ENCODE data around the gene DBNDD1.
"Not testable (repeated sequence)": the region's sequence is repeated elsewhere in the genome, so short reads cannot be mapped to it uniquely, and the experiment has no call there.

Gene DBNDD1, protein sequence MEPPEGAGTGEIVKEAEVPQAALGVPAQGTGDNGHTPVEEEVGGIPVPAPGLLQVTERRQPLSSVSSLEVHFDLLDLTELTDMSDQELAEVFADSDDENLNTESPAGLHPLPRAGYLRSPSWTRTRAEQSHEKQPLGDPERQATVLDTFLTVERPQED

GRCh38 chr16:90018652-90019542 lies at the start of gene DBNDD1:
DBNDD1 (minus strand) TSS chr16:90019456; CDS start chr16:90019341, 115 bp downstream.
- no peak for DNase-seq (ENCODE audit: low spot score)
- FAIRE-seq: no peak

- no peak for DNase-seq (ENCODE audit: low spot score)
- no peak for FAIRE-seq
These were observed 42.2 kb upstream of the DBNDD1 start for GRCh38 chr16:90061437-90061836.

- peak; percentile 40 for DNase-seq (ENCODE audit: low spot score)
- no peak for FAIRE-seq
These were observed 38.5 kb upstream of the DBNDD1 start for GRCh38 chr16:90057738-90058173.

- FAIRE-seq; DNase-seq (ENCODE audit: low spot score): not testable (repeated sequence)
These were observed 37.3 kb upstream of the DBNDD1 start for GRCh38 chr16:90056521-90056920.

- FAIRE-seq (no peak), DNase-seq (ENCODE audit: low spot score) (no peak)
These were observed 36.1 kb upstream of the DBNDD1 start for GRCh38 chr16:90055371-90055770.

- no peak for DNase-seq (ENCODE audit: low spot score)
- no peak for FAIRE-seq
These were observed 35.3 kb upstream of the DBNDD1 start for GRCh38 chr16:90054554-90054953.

GRCh38 chr16:90053902-90054500 lies 34.7 kb upstream of the DBNDD1 start:
- no peak for DNase-seq (ENCODE audit: low spot score)
- no peak for FAIRE-seq

DNA sequence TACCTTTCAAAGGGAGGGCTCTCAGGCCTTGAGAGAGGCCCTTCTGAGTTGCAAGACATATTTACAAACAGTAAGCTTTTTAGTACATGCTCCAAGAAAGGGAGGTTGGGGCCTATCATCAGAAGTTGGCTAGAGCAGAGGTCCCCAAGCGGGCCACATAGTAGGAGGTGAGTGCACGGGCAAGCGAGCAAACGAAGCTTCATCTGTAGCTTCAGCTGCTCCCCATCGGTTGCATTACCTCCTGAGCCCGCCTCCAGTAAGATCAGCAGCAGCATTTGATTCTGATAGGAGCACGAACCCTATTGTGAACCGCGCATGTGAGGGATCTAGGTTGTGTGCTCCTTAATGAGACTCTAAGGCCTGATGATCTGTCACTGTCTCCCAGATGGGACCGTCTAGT lies 31.7 kb upstream of the DBNDD1 start:
- DNase-seq (ENCODE audit: low spot score): no peak
- FAIRE-seq: peak; percentile 35

DNA sequence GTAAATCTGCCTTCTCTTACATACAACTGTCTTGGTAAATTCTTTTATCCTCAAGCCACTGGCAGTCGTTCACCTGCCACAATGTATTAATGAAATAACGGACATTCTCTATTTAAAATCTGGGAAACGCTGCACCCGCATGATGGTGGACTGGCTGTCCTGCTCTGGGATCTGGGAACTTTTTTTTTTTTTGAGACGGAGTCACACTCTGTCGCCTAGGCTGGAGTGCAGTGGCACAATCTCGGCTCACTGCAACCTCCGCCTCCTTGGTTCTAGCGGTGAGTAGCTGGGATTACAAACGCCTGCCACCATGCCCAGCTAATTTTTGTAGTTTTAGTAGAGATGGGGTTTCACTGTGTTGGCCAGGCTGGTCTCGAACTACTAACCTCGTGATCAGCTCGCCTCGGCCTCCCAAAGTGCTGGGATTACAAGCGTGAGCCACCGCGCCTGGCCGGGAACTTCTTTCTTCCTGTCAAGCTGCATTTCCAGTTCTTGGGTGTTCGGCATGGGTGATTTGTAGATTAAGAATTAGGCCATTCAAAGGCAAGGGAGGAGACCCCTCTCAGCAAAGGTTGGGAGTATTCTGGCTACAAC lies 29.6 kb upstream of the DBNDD1 start:
- FAIRE-seq (no peak), DNase-seq (ENCODE audit: low spot score) (no peak)

DNA sequence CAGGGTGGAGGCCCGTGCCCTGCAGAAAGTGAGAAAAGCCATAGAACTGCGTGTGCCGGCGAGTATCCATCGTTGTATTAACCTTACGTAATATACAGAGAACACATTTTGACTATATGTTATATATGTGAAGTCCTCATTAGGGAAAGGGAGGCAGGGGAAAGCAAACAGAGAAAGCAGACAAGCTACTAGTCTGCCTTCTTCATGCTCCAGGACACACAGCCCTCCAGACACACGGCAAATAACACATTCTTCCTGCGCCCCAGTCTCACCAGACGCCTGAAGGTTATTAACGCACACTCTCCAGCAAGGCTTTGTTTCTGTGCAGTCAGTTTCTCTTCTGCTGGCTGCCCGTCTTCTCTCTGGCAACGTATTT lies 29.1 kb upstream of the DBNDD1 start:
- DNase-seq (ENCODE audit: low spot score): no peak
- FAIRE-seq: no peak

DNA sequence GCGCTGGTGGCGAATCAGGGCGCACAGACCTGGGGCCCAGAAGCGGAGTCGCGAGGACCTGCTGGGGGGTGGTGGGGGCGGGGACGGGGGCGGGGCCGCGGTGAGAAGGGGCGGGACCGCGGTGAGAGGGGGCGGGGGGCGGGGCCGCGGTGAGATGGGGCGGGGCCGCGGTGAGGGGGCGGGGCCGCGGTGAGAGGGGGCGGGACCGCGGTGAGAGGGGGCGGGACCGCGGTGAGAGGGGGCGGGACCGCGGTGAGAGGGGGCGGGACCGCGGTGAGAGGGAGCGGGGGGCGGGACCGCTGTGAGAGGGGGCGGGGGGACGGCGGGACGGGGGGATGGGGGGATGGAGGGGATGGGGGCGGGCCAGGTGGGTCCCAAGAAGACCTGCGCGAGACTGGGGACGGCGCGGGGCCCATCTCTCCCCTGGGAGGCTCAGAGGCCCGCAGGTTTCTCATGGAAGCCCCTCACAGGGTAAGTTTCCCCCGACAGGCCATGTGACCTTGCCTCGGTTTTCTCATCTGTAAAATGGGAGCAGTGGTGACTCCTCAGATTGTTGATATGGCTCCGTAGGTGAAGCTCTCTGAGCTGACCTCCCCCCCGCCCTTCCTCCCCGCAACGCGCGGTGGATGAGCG lies 28.6 kb upstream of the DBNDD1 start:
- DNase-seq (ENCODE audit: low spot score) (no peak), FAIRE-seq (no peak)

DNA sequence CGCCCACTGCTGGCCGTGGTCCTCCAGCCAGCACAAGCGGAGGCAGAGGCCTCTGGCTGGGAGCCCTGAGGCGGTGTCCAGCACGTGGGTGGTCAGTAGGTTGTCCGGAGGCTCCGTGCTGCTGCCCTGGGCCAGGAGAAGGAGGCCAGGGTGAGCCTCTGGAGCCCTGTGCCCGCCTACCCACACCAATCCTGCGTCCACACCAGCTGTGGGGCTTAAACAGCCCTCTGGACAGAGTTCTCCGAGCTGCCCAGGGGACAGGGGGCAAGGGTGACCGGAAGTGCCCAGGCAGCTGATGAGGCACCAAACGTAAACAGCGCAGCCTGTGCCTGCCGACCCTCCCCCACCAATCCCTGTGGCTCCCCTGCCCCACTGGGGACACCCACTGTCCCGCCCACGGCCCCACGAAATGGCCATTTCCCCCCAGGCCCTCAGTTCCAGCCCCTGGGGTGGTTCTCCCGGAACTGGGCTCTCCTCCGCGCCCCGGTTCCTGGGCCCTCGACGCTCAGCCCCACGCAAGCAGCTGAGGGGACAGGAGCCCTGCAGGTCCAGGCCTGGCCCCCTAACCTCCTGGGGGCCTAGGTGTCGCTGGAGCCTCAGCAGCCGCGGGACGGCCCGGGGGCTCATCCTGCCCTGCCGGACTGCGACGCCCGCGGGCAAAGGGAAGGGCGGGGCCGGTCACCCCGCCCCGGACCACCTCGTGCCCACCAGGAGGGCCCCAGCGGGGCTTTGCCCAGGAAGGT lies 27.9 kb upstream of the DBNDD1 start:
- FAIRE-seq (no peak), DNase-seq (ENCODE audit: low spot score) (no peak)

DNA sequence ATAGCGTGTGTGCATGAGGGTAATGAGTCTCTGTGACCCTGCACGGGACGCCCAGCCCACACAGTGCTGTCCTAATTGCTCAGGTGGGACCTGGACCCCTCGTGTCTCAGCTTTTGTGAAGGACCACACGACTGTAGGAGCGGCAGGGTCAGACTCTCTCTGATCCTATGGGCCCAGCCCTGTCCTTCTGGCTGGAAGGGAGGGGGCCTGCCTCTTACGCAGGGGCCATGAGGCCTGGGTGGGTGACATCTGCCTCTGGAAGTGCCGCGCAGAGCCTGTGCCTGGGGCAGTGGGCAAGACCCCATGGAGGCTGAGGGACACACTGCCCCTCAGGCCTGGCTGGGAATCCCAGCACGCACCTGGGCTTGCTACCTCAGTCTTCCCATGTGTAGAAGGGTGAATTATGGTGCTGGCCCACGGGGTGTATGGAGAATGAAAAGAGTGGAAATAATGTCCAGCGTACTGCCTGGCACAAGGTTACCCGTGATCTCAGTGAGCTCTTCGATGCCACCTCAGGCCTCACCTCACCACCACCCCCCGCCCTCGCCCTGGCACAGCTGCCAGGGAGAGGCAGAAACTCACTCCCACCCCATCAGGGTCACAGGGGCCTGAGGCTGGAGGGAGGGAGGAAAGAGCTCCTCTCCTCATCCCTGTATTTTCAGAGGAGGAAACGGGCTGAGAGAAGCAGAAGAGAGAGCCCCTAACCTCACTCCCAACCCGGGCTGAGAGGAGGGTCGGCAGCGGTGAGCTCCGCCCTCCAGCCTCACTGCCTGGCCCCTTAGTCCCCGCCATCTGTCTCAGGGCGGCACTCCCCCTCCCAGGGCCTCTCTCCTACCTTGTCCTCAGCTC lies 27.1 kb upstream of the DBNDD1 start:
- FAIRE-seq: no peak
- DNase-seq (ENCODE audit: low spot score): no peak

DNA sequence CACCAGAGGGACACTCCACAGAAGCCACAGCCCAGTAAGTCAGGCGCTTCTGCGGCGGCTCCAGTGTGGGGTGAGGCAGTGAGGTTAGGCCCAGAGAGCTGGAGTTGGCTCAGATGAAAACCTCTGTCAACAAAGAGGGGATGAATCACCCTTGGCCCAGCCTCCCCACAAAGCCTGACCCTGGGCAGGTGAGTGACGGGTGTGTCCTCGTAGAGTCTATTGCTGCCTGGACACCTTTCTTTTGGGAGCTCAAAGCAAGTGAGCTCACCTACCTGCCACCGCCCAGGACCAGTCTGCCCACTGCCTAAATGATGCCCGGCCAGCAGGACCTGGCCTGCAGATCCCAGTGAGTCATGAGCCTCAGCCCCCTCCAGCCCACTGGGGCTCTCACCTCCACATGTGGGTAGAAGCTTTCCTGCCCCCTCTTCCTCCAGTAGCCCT lies 24.9 kb upstream of the DBNDD1 start:
- FAIRE-seq: no peak
- DNase-seq (ENCODE audit: low spot score): peak; percentile 71

DNA sequence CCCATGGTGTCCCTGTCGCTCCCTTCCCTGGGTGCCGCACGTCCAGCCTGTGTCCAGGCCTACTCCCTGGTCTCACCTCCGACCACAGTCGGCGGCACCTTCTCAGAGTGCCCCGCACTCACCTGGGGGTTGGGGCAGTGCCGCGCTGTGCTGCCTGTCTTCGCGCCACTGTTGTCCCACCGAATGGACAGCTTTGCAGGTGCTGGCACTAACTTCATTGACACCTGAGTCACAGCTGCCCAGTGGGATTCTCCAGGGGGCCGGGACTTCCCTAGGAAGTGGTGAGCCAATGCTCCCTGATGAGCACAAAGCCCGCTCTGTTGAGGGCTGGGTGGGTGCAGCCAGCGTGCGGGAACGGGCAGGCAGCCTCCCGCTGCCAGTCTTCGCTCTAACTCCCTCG lies 24.3 kb upstream of the DBNDD1 start:
- DNase-seq (ENCODE audit: low spot score): no peak
- no peak for FAIRE-seq

DNA sequence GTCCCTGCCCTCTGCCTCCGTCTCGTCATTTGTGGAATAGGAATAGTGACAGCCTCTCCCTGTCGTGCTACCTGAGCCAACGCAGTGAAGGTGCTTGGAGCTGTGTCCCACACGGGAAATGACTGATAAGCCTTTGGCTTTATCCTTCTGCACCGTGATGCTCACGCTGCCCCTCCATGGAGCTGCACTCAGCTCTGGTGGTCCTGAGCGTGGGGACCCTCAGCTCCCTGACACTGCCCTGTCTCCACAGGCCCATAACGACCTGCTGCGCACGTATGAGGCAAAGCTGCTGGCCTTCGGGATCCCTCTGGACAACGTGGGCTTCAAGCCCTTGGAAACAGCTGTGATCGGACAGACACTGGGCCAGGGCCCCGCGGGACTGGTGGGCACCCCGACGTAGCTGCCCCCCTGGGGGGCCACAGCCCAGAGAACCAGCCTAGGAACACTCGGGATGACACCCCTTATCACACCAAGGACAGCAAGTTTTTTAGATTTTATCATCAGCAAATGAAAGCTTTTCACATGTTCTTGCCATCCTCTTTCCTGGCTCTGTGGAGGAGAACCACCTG lies 23.8 kb upstream of the DBNDD1 start:
- FAIRE-seq (no peak), DNase-seq (ENCODE audit: low spot score) (no peak)

GRCh38 chr16:90041896-90042473 lies 22.7 kb upstream of the DBNDD1 start:
- FAIRE-seq (no peak), DNase-seq (ENCODE audit: low spot score) (no peak)

- FAIRE-seq: no peak
These were observed 21.1 kb upstream of the DBNDD1 start for GRCh38 chr16:90040152-90041023.

More at GRCh38 chr16:90040152-90041023, 21.1 kb upstream of the DBNDD1 start:
- DNase-seq (ENCODE audit: low spot score): no peak

All from urothelium cell line (cell line).